ENCODE results near the gene BICDL2. TPM values are rescaled to one million over a fixed set of nuclear protein-coding genes. Genes with fewer than 3 reads are reported as not detected.
"Not testable (repeated sequence)": the region's sequence is repeated elsewhere in the genome, so short reads cannot be mapped to it uniquely, and the experiment has no call there.

Gene BICDL2
- total and polyA plus RNA-seq, 7 experiments from 2014 or later: 1.0 TPM; not detected in 6

DNA sequence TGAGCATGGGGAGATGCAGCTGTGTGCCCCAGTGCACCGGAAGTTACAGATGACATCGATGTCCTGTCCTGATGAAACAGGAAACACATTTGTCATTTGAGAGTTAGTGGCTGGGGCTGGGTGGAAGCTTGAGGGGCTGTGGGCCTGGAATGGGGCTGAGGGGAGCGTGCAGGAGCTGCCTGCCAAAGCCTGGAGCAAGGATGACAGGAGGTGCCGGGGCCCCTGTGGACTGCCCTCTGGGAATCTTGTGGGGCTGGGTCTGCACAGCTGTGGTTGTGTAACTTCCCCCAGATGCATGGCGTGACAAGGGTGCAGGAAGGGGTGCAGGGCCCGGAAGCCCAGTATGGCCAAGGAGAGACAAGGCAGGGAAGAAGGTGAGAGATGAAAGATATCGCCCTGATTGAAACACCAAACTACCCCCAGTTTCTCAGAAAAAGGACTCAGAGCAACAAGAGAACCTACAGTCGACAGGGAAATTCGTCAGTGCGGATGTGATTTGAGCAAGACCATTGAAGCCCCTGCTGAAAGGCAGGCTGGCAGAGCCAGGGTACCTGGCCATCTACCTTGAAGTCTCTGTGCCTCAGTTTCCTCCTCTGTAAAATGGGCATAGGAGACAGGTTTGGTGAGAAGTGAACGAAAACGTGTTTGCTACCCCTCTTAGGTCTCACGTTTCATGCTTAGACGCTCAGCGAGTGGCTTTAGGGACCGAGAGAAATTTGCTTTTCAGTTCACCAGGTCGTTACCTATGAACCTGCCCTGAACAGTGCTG is 18.4 kb upstream of the BICDL2 start:
- Mint-ChIP-seq H3K4me1 (peaks cover 17 to 67% (median 51%) of the 10 kb centered on the region in 7 donors), H3K4me3 (peak overlapping the region; percentile 2 to 90 (median 62)), H3K27me3 (no peaks in the 10 kb centered on the region), H3K36me3 (peaks cover 0 to 57% (median 3%) of the 10 kb centered on the region in 5 donors), H3K27ac (peak overlapping the region; percentile 20 to 93 (median 71)), H3K9me3 (no peaks in the 10 kb centered on the region)
- Histone ChIP-seq H3K36me3 (ENCODE audit: control insufficient read depth in 2 of 3, insufficient read depth in 3 of 3, low read length in 3 of 3) (peaks cover 0 to 10% (median 0%) of the 10 kb centered on the region in 3 experiments), H3K27ac (ENCODE audit: low read depth, low read length) (peak overlapping the region; percentile 21), H3K9me3 (ENCODE audit: control insufficient read depth in 2 of 3, low read length in 3 of 3) (no peaks in the 10 kb centered on the region), H3K27me3 (ENCODE audit: control insufficient read depth in 2 of 2, insufficient read depth in 2 of 2, low read length in 2 of 2) (no peaks in the 10 kb centered on the region), H3K4me3 (ENCODE audit: low read length) (no peak overlapping the region), H3K4me1 (ENCODE audit: control insufficient read depth in 2 of 2, insufficient read depth in 2 of 2, low read length in 2 of 2) (peaks cover 25 to 42% of the 10 kb centered on the region in 2 donors)
- intact Hi-C loops (cut with micrococcal nuclease): no loop called here
- DNase-seq (no peak), ATAC-seq (no peak)
- ChIA-PET CTCF (interaction anchor here (13.9 kb wide), 1 partner anchor 75 kb away, joined by 244 read pairs; the partner anchor contains the start of gene ZNF213), POLR2A (interaction anchor here (0.6 to 1.0 kb wide), 3 partner anchors 11 to 37 kb away, joined by 3 read pairs; partner anchors contain the start of gene IL32)

DNA sequence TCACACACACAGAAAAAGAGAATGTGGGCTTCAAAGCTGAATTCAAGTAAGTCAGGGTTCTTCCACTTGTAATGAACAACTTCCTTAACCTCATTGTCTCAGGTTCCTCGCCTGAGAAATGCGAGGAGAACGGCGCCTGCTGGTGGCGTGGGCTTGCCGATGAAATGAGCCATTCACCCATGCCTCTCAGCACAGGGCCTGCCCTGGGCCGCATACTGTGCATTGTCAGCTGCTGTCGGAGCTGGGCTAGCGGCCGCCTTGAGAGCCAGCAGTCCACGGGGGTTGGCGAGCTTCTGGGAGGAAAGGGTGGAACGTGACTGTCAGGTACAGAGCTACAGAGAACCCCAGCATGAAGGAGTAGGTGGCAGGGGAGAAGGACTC is 16.6 kb upstream of the BICDL2 start:
- peaks cover 17 to 34% of the 10 kb centered on the region in 2 donors for H3K4me1 ChIP-seq (ENCODE audit: control insufficient read depth in 2 of 2, insufficient read depth in 2 of 2, low read length in 2 of 2)
- H3K36me3 ChIP-seq (ENCODE audit: control insufficient read depth in 2 of 3, insufficient read depth in 3 of 3, low read length in 3 of 3); H3K4me3 ChIP-seq (ENCODE audit: low read length); POLR2A ChIA-PET; intact Hi-C loops (cut with micrococcal nuclease); H3K27me3 Mint-ChIP-seq; H3K27me3 ChIP-seq (ENCODE audit: control insufficient read depth in 2 of 2, insufficient read depth in 2 of 2, low read length in 2 of 2); CTCF ChIA-PET; DNase-seq; H3K9me3 ChIP-seq (ENCODE audit: control insufficient read depth in 2 of 3, low read length in 3 of 3); H3K9me3 Mint-ChIP-seq; H3K27ac ChIP-seq (ENCODE audit: low read depth, low read length): not testable (repeated sequence)
- Mint-ChIP-seq H3K4me1 (peaks cover 16 to 69% (median 48%) of the 10 kb centered on the region in 7 donors), H3K36me3 (peaks cover 0 to 59% (median 3%) of the 10 kb centered on the region in 5 donors), H3K27ac (peak overlapping the region in 2 of 9 donors; percentile 34 to 62), H3K4me3 (peak overlapping the region in 2 of 10 donors; percentile 18 to 70)
- peak; percentile 31 for ATAC-seq

DNA sequence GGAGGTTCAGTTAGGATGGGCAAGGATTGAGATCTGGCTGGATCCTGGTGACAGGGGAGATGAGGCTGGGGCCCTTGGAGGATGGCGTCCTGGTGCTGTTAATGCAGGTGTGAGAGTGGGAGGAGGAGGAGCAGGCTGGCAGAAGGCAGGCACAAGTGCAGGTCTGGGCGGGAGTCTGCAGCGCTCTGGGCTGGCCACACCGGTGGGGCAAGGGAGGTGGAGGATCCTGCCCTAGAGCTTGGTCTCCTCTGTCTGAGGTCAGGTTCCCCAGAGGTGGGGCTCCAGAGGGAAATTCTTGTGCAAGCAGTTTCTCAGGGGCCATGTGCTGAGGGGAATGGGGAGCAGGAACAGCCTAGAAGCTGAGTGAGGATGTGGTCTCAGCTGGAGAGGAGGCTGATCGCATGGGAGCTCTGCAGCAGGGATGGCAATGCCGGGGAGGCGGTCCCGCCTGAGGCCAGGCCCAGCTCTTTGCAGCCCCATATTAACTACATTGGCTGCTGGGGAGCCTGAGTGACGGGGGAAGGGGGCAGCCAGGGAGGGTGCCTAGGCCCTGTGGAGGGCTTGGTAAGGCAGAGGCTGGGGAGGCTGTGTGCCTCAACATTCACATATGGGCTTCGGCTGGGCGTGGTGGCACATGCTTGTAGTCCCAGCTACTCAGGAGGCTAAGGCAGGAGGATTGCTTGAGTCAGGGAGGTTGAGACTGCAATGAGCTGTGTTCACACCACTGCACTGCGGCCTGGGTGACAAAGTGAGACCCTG is 16.0 kb upstream of the BICDL2 start:
- H3K27me3 Mint-ChIP-seq; intact Hi-C loops (cut with micrococcal nuclease); CTCF ChIA-PET; H3K36me3 ChIP-seq (ENCODE audit: control insufficient read depth in 2 of 3, insufficient read depth in 3 of 3, low read length in 3 of 3); H3K4me3 ChIP-seq (ENCODE audit: low read length); POLR2A ChIA-PET; DNase-seq; H3K9me3 Mint-ChIP-seq; H3K9me3 ChIP-seq (ENCODE audit: control insufficient read depth in 2 of 3, low read length in 3 of 3); H3K27me3 ChIP-seq (ENCODE audit: control insufficient read depth in 2 of 2, insufficient read depth in 2 of 2, low read length in 2 of 2): not testable (repeated sequence)
- peak overlapping the region in 2 of 10 donors; percentile 7 to 70 for H3K4me3 Mint-ChIP-seq
- peak overlapping the region in 4 of 9 donors; percentile 18 to 72 (median 43) for H3K27ac Mint-ChIP-seq
- H3K4me1 Mint-ChIP-seq: peaks cover 20 to 72% (median 51%) of the 10 kb centered on the region in 7 donors
- Histone ChIP-seq H3K27ac (ENCODE audit: low read depth, low read length) (peak overlapping the region; percentile 29), H3K4me1 (ENCODE audit: control insufficient read depth in 2 of 2, insufficient read depth in 2 of 2, low read length in 2 of 2) (peaks cover 13 to 30% of the 10 kb centered on the region in 2 donors)
- ATAC-seq: peak; percentile 17
- peaks cover 0 to 60% (median 3%) of the 10 kb centered on the region in 5 donors for H3K36me3 Mint-ChIP-seq

DNA sequence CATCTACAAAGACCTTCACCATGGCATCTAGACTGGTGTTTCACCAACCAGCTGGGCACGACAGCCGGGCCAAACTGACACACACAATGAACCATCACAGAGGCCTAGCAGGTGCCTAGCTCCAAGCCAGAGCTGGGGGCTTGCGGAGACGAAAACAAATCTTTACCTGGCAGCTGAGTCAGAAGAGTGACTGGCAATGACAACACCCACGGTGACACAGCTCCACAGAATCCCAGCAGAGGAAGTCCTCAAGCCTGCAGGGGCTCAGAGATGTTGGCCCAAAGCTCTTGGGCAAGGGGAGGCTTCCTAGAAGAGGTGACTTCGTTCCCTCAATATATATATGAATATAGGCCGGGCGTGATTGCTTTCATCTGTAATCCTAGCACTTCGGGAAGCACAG is 14.8 kb upstream of the BICDL2 start:
- H3K27me3 ChIP-seq (ENCODE audit: control insufficient read depth in 2 of 2, insufficient read depth in 2 of 2, low read length in 2 of 2): no peaks in the 10 kb centered on the region
- H3K4me1 Mint-ChIP-seq: peaks cover 20 to 60% (median 46%) of the 10 kb centered on the region in 7 donors
- H3K36me3 Mint-ChIP-seq: peaks cover 0 to 50% (median 3%) of the 10 kb centered on the region in 5 donors
- intact Hi-C loops (cut with micrococcal nuclease): no loop called here
- H3K9me3 Mint-ChIP-seq: no peaks in the 10 kb centered on the region
- peak overlapping the region in 1 of 9 donors; percentile 81 for H3K27ac Mint-ChIP-seq
- H3K4me1 ChIP-seq (ENCODE audit: control insufficient read depth in 2 of 2, insufficient read depth in 2 of 2, low read length in 2 of 2): peaks cover 18 to 20% of the 10 kb centered on the region in 2 donors
- H3K9me3 ChIP-seq (ENCODE audit: control insufficient read depth in 2 of 3, low read length in 3 of 3): no peaks in the 10 kb centered on the region
- ATAC-seq: no peak
- H3K4me3 Mint-ChIP-seq: peak overlapping the region in 1 of 10 donors; percentile 70
- H3K27me3 Mint-ChIP-seq: peaks cover 0 to 6% (median 0%) of the 10 kb centered on the region in 5 donors
- ChIA-PET POLR2A (interaction anchor here (0.6 to 1.3 kb wide), 5 partner anchors 13 to 485 kb away, joined by 3 to 4 read pairs (median 3); partner anchors contain the start of gene IL32), CTCF (interaction anchor here (1.0 to 2.5 kb wide), 2 partner anchors 24 to 48 kb away, joined by 4 to 6 read pairs; no protein-coding TSS in a partner anchor)
- no peak for DNase-seq
- H3K27ac ChIP-seq (ENCODE audit: low read depth, low read length): no peak overlapping the region
- H3K36me3 ChIP-seq (ENCODE audit: control insufficient read depth in 2 of 3, insufficient read depth in 3 of 3, low read length in 3 of 3): peaks cover 0 to 7% (median 0%) of the 10 kb centered on the region in 3 experiments
- H3K4me3 ChIP-seq (ENCODE audit: low read length): no peak overlapping the region

DNA sequence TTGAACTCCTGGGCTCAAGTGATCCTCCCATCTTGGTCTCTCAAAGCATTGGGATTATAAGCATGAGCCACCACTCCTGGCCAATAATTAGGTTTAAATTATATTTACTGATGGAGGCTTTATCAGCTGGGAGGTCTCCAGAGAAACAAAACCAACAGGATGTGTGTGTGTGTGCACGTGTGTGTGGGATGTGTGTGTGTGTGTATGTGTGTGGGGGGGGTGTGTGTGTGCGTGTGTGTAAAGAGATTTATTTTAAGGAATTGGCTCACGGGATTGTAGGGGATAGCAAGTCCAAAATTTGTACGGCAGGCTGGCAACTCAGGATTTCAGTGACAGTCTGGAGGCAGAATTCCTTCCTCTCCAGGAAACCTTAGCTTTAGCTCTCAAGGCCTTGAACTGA is 14.3 kb upstream of the BICDL2 start:
- CTCF ChIA-PET: interaction anchor here (1.0 to 2.5 kb wide), 2 partner anchors 23 to 47 kb away, joined by 4 to 6 read pairs; no protein-coding TSS in a partner anchor
- POLR2A ChIA-PET: interaction anchor here (0.7 to 1.3 kb wide), 5 partner anchors 13 to 84 kb away, joined by 3 to 4 read pairs (median 3); partner anchors contain the start of genes IL32 and ZNF213
- H3K4me3 Mint-ChIP-seq: peak overlapping the region in 1 of 10 donors; percentile 70
- H3K27me3 Mint-ChIP-seq: peaks cover 0 to 6% (median 0%) of the 10 kb centered on the region in 5 donors
- DNase-seq: no peak
- peaks cover 0 to under 1% of the 10 kb centered on the region in 2 donors for H3K27me3 ChIP-seq (ENCODE audit: control insufficient read depth in 2 of 2, insufficient read depth in 2 of 2, low read length in 2 of 2)
- ATAC-seq: no peak
- H3K27ac ChIP-seq (ENCODE audit: low read depth, low read length): no peak overlapping the region
- peaks cover 0 to 7% (median 0%) of the 10 kb centered on the region in 3 experiments for H3K36me3 ChIP-seq (ENCODE audit: control insufficient read depth in 2 of 3, insufficient read depth in 3 of 3, low read length in 3 of 3)
- H3K4me1 Mint-ChIP-seq: peaks cover 20 to 57% (median 43%) of the 10 kb centered on the region in 7 donors
- peaks cover 0 to 49% (median 3%) of the 10 kb centered on the region in 5 donors for H3K36me3 Mint-ChIP-seq
- no peaks in the 10 kb centered on the region for H3K9me3 Mint-ChIP-seq
- intact Hi-C loops (cut with micrococcal nuclease): no loop called here
- peaks cover 15 to 25% of the 10 kb centered on the region in 2 donors for H3K4me1 ChIP-seq (ENCODE audit: control insufficient read depth in 2 of 2, insufficient read depth in 2 of 2, low read length in 2 of 2)
- peak overlapping the region in 2 of 9 donors; percentile 54 to 81 for H3K27ac Mint-ChIP-seq
- H3K9me3 ChIP-seq (ENCODE audit: control insufficient read depth in 2 of 3, low read length in 3 of 3): no peaks in the 10 kb centered on the region
- no peak overlapping the region for H3K4me3 ChIP-seq (ENCODE audit: low read length)

DNA sequence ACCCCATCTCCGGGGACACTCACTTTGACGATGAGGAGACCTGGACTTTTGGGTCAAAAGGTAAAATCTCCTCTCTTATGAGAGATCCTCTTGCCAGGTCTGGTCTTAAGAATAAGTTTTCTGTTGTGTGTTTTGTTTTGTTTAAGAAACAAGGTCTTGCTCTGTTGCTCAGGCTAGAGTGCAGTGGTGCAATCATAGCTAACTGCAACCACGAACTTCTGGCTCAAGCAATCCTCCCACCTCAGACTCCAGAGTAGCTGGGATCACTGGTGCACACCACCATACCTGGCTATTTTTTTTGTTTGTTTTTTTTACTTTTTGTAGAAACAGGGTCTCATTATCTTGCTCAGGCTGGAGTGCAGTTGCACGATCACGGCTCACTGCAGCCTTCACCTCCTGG is 13.7 kb upstream of the BICDL2 start:
- Mint-ChIP-seq H3K27me3 (peaks cover 0 to 7% (median under 1%) of the 10 kb centered on the region in 5 donors), H3K27ac (peak overlapping the region in 3 of 9 donors; percentile 54 to 81 (median 56)), H3K4me3 (peak overlapping the region in 1 of 10 donors; percentile 70), H3K9me3 (no peaks in the 10 kb centered on the region), H3K36me3 (peaks cover 0 to 45% (median 3%) of the 10 kb centered on the region in 5 donors), H3K4me1 (peaks cover 18 to 53% (median 43%) of the 10 kb centered on the region in 7 donors)
- Histone ChIP-seq H3K9me3 (ENCODE audit: control insufficient read depth in 2 of 3, low read length in 3 of 3) (no peaks in the 10 kb centered on the region), H3K27ac (ENCODE audit: low read depth, low read length) (no peak overlapping the region), H3K4me3 (ENCODE audit: low read length) (no peak overlapping the region), H3K36me3 (ENCODE audit: control insufficient read depth in 2 of 3, insufficient read depth in 3 of 3, low read length in 3 of 3) (peaks cover 0 to 7% (median 0%) of the 10 kb centered on the region in 3 experiments), H3K27me3 (ENCODE audit: control insufficient read depth in 2 of 2, insufficient read depth in 2 of 2, low read length in 2 of 2) (peaks cover 0 to 4% of the 10 kb centered on the region in 2 donors), H3K4me1 (ENCODE audit: control insufficient read depth in 2 of 2, insufficient read depth in 2 of 2, low read length in 2 of 2) (peaks cover 13 to 27% of the 10 kb centered on the region in 2 donors)
- ChIA-PET POLR2A (interaction anchor here (0.7 to 1.1 kb wide), 3 partner anchors 15 to 121 kb away, joined by 3 to 4 read pairs (median 3); partner anchors contain the start of genes IL32 and ZNF213), CTCF (interaction anchor here (0.6 to 2.5 kb wide), 5 partner anchors 23 to 72 kb away, joined by 3 to 8 read pairs (median 4); no protein-coding TSS in a partner anchor)
- DNase-seq (no peak), ATAC-seq (no peak)
- intact Hi-C loops (cut with micrococcal nuclease): no loop called here
